B cell (primary cell): ENCODE results near the gene STEAP1B.

ENCODE experiments used
- CTCF ChIP-seq: fragments of 200-600 bp; IDR thresholded peaks from one replicate; pipeline ENCODE4 v1.8.0; 2022; ENCODE audit warnings: antibody characterized with exemption, mild to moderate bottlenecking
- EZH2 ChIP-seq: IDR thresholded peaks from 2 replicates; pipeline ENCODE4 v1.6.1; 2012; ENCODE audit warnings: borderline replicate concordance, low read depth, mild to moderate bottlenecking, moderate library complexity, low read length; ENCODE audit not compliant: insufficient read depth, poor library complexity, severe bottlenecking

DNA sequence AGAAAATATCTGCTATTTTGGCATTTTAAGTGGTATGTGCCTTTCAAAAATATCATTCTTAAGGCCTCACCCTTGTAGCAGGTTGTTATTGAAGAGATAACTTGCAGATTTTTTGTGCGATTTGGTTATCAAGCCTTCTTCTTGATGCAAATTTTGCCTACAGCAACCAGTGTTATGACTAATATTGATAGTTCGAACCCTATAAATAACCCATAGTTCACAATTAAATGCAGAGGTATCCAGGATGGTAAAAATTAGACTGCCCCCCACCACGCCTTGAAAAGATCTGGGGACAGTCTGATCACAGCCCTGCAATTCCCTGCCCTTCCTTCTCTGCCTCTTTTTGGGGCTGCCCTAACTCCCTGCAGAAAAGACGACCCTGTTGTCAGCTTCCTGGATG, 114.7 kb downstream of the STEAP1B start:
- TF ChIP-seq CTCF (no peak), EZH2 (no peak)
